ENCODE measurements around the gene MUS81. TPM values are rescaled to one million over a fixed set of nuclear protein-coding genes. Genes with fewer than 3 reads are reported as not detected.

MUS81 gene
- total and polyA plus RNA-seq, 9 of the 15 experiments (the other 6 are each of a cell fraction or from before 2014, with no cell fraction given), result 13.4 to 118 (median 53.7) TPM

DNA sequence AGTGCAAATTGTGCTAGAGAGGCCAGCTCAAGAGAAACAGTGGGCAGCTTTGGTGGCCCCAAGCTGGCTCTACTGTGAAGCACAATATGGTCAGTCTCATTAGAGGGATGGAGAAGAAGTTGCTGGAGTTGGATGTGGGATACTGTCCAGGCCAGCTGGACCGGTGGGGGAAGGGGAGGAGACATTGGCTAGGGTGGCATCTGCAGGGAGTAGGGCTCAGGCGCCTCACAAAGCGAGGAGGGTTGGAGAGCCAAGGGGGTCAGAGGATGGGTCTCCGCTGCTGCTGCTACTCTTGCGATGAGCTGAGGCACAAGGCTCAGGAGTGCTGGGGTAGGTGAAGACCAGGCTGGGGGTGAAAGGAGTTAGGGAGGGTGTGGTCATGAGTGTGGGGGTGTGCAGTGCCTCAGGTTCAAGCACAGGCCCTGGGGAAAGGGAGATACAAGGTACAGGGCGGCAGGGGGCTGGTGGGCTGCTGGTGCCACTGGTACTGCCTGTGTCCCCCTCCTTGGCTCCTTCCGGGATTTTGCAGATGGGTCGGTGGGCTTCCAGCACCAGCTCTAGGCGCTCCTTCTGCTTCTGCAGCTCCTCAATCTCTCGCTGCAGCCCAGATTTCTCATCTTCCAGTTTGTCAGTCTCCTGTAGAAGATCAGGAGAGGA lies 32.6 kb downstream of the MUS81 start:
- no peak for ATAC-seq
- Histone ChIP-seq H3K79me2 (ENCODE audit: control insufficient read depth, insufficient read depth, low read length) (peaks cover 78% of the 10 kb centered on the region), H3K4me3 (peak overlapping the region; percentile 70; the same call in 1 of the 2 replicates), H3K36me3 (ENCODE audit: control insufficient read depth, insufficient read depth, low read length) (peaks cover 57% of the 10 kb centered on the region), H3K27me3 (ENCODE audit: control insufficient read depth in 2 of 2, insufficient read depth in 2 of 2, low read length in 2 of 2) (no peaks in the 10 kb centered on the region), H3K9me3 (replicated peaks; ENCODE audit: control insufficient read depth, insufficient read depth, low read depth, low read length) (no peaks in the 10 kb centered on the region), H3K9me1 (ENCODE audit: control insufficient read depth, insufficient read depth, low read length) (no peaks in the 10 kb centered on the region), H3K4me2 (ENCODE audit: insufficient read depth, low read length) (peak overlapping the region; percentile 89), H3K4me1 (replicated peaks in 1 of 2; ENCODE audit: control insufficient read depth in 2 of 2, insufficient read depth in 2 of 2, low read length in 2 of 2) (peaks cover 37 to 66% of the 10 kb centered on the region in 2 experiments), H3K9ac (ENCODE audit: insufficient read depth in 1 of 2, low read depth in 2 of 2, low read length in 2 of 2) (peak overlapping the region in 1 of 2 experiments; percentile 53; a peak in 2 of 4 replicates), H4K20me1 (replicated peaks; ENCODE audit: control insufficient read depth, insufficient read depth, low read length) (peaks cover 28% of the 10 kb centered on the region), H3K27ac (ENCODE audit: extremely low read depth, low read depth, low read length) (peak overlapping the region; percentile 84; the same call in 2 of the 3 replicates), H2AFZ (ENCODE audit: low read depth, low read length) (no peak overlapping the region)
- BruUV-seq (replicated peaks), result no TSS peak
- 79% methylated on average over 10 of the region's 10 CpGs for WGBS (ENCODE audit: insufficient coverage, low coverage, missing lambda C conversion rate)
- ChIA-PET CTCF (ENCODE audit: low intra/inter-chr PET ratio) (no interaction called here), POLR2A (interaction anchor here (0.6 to 10.0 kb wide), 23 partner anchors 7 to 298 kb away, joined by 3 to 136 read pairs (median 4); partner anchors contain the start of genes CFL1, FOSL1 and MUS81)
- FAIRE-seq, result no peak
- intact Hi-C loops (cut with micrococcal nuclease) (no loop called here), in situ Hi-C loops (cut with MboI) (no loop called here)
- no peak for DNase-seq (ENCODE audit: extremely low read depth in 1 of 4, low spot score in 3 of 4)
- TF ChIP-seq, protein P1, sequence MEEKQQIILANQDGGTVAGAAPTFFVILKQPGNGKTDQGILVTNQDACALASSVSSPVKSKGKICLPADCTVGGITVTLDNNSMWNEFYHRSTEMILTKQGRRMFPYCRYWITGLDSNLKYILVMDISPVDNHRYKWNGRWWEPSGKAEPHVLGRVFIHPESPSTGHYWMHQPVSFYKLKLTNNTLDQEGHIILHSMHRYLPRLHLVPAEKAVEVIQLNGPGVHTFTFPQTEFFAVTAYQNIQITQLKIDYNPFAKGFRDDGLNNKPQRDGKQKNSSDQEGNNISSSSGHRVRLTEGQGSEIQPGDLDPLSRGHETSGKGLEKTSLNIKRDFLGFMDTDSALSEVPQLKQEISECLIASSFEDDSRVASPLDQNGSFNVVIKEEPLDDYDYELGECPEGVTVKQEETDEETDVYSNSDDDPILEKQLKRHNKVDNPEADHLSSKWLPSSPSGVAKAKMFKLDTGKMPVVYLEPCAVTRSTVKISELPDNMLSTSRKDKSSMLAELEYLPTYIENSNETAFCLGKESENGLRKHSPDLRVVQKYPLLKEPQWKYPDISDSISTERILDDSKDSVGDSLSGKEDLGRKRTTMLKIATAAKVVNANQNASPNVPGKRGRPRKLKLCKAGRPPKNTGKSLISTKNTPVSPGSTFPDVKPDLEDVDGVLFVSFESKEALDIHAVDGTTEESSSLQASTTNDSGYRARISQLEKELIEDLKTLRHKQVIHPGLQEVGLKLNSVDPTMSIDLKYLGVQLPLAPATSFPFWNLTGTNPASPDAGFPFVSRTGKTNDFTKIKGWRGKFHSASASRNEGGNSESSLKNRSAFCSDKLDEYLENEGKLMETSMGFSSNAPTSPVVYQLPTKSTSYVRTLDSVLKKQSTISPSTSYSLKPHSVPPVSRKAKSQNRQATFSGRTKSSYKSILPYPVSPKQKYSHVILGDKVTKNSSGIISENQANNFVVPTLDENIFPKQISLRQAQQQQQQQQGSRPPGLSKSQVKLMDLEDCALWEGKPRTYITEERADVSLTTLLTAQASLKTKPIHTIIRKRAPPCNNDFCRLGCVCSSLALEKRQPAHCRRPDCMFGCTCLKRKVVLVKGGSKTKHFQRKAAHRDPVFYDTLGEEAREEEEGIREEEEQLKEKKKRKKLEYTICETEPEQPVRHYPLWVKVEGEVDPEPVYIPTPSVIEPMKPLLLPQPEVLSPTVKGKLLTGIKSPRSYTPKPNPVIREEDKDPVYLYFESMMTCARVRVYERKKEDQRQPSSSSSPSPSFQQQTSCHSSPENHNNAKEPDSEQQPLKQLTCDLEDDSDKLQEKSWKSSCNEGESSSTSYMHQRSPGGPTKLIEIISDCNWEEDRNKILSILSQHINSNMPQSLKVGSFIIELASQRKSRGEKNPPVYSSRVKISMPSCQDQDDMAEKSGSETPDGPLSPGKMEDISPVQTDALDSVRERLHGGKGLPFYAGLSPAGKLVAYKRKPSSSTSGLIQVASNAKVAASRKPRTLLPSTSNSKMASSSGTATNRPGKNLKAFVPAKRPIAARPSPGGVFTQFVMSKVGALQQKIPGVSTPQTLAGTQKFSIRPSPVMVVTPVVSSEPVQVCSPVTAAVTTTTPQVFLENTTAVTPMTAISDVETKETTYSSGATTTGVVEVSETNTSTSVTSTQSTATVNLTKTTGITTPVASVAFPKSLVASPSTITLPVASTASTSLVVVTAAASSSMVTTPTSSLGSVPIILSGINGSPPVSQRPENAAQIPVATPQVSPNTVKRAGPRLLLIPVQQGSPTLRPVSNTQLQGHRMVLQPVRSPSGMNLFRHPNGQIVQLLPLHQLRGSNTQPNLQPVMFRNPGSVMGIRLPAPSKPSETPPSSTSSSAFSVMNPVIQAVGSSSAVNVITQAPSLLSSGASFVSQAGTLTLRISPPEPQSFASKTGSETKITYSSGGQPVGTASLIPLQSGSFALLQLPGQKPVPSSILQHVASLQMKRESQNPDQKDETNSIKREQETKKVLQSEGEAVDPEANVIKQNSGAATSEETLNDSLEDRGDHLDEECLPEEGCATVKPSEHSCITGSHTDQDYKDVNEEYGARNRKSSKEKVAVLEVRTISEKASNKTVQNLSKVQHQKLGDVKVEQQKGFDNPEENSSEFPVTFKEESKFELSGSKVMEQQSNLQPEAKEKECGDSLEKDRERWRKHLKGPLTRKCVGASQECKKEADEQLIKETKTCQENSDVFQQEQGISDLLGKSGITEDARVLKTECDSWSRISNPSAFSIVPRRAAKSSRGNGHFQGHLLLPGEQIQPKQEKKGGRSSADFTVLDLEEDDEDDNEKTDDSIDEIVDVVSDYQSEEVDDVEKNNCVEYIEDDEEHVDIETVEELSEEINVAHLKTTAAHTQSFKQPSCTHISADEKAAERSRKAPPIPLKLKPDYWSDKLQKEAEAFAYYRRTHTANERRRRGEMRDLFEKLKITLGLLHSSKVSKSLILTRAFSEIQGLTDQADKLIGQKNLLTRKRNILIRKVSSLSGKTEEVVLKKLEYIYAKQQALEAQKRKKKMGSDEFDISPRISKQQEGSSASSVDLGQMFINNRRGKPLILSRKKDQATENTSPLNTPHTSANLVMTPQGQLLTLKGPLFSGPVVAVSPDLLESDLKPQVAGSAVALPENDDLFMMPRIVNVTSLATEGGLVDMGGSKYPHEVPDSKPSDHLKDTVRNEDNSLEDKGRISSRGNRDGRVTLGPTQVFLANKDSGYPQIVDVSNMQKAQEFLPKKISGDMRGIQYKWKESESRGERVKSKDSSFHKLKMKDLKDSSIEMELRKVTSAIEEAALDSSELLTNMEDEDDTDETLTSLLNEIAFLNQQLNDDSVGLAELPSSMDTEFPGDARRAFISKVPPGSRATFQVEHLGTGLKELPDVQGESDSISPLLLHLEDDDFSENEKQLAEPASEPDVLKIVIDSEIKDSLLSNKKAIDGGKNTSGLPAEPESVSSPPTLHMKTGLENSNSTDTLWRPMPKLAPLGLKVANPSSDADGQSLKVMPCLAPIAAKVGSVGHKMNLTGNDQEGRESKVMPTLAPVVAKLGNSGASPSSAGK (IDR thresholded peaks at IDR 0.05), result no peak
- TF ChIP-seq, protein P2, sequence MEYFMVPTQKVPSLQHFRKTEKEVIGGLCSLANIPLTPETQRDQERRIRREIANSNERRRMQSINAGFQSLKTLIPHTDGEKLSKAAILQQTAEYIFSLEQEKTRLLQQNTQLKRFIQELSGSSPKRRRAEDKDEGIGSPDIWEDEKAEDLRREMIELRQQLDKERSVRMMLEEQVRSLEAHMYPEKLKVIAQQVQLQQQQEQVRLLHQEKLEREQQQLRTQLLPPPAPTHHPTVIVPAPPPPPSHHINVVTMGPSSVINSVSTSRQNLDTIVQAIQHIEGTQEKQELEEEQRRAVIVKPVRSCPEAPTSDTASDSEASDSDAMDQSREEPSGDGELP (CRISPR knock-in tag; IDR thresholded peaks at IDR 0.05; ENCODE audit: borderline replicate concordance), result 0 out of 2 replicates have a peak, but pooled peaks have one; percentile 22
- TF ChIP-seq, protein P3, sequence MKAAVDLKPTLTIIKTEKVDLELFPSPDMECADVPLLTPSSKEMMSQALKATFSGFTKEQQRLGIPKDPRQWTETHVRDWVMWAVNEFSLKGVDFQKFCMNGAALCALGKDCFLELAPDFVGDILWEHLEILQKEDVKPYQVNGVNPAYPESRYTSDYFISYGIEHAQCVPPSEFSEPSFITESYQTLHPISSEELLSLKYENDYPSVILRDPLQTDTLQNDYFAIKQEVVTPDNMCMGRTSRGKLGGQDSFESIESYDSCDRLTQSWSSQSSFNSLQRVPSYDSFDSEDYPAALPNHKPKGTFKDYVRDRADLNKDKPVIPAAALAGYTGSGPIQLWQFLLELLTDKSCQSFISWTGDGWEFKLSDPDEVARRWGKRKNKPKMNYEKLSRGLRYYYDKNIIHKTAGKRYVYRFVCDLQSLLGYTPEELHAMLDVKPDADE (conservative IDR thresholded peaks at IDR 0.05; ENCODE audit: control insufficient read depth, low read depth, low read length), result 0 out of 2 replicates have a peak, but pooled peaks have one; percentile 25
- TF ChIP-seq CREB1 (IDR thresholded peaks at IDR 0.05) (peak; percentile 9; the same call in 1 of the 2 replicates), CREB1 (CRISPR knock-in tag; IDR thresholded peaks at IDR 0.05) (no peak), RBFOX2 (IDR thresholded peaks at IDR 0.05; ENCODE audit: low read depth, low read length) (0 out of 2 replicates have a peak, but pooled peaks have one; percentile 61)
